ENCODE data around the gene GRID1.

GRCh38 chr10:86294346-86295265 lies 72.0 kb downstream of the GRID1 start:
- TF ChIP-seq TAF1 (IDR thresholded peaks at IDR 0.05; ENCODE audit: low read depth, low read length): no peak
- no peak for TF ChIP-seq POLR2AphosphoS5 (IDR thresholded peaks at IDR 0.05; ENCODE audit: low read depth, low read length)
- no peak for TF ChIP-seq SPI1 (IDR thresholded peaks at IDR 0.05; ENCODE audit: low read depth, low read length)

All from GM12891 (cell line).